Neural cell (in vitro differentiated cells): ENCODE data around the gene BNIP5. TPM values are rescaled to one million over a fixed set of nuclear protein-coding genes. Genes with fewer than 3 reads are reported as not detected.

Experiments used
- H2AFZ ChIP-seq: fragments of 200-600, 300-800 bp; sonication (generic), shearing (Covaris generic); 2 replicates; pipeline ENCODE4 v1.6.0; 2014; ENCODE audit warnings: low read depth, mild to moderate bottlenecking, antibody characterized with exemption, low read length, moderate library complexity
- H3F3A ChIP-seq: fragments of 200-600 bp; shearing (Covaris generic); 2 replicates; pipeline ENCODE4 v1.6.1; 2016; ENCODE audit warnings: mild to moderate bottlenecking, moderate library complexity, mixed read lengths, antibody characterized with exemption, low read length; ENCODE audit not compliant: insufficient read depth, poor library complexity, severe bottlenecking
- H3K27ac ChIP-seq: fragments of 200-600, 300-800 bp; sonication (generic), shearing (Covaris generic); 2 replicates; pipeline ENCODE4 v1.5.1; 2014; ENCODE audit warnings: mild to moderate bottlenecking, low read length, moderate library complexity
- H3K27me3 ChIP-seq: fragments of 300-800, 200-600 bp; sonication (generic), shearing (Covaris generic); 2 replicates; pipeline ENCODE4 v1.6.0; 2014; ENCODE audit warnings: mild to moderate bottlenecking, low read depth, low read length, moderate library complexity; ENCODE audit not compliant: insufficient read depth
- H3K36me3 ChIP-seq: fragments of 300-800, 200-600 bp; sonication (generic), shearing (Covaris generic); 2 replicates; pipeline ENCODE4 v1.5.1; 2014; ENCODE audit warnings: mild to moderate bottlenecking, antibody characterized with exemption, low read length, moderate library complexity; ENCODE audit not compliant: insufficient read depth
- H3K4me2 ChIP-seq: fragments of 300-800, 200-600 bp; sonication (generic), shearing (Covaris generic); 2 replicates; pipeline ENCODE4 v1.6.0; 2014; ENCODE audit warnings: mild to moderate bottlenecking, low read length
- H3K4me3 ChIP-seq: fragments of 300-800, 200-600 bp; sonication (generic), shearing (Covaris generic); 2 replicates; pipeline ENCODE4 v1.5.1; 2014; ENCODE audit warnings: mild to moderate bottlenecking, low read length, moderate library complexity
- H3K79me2 ChIP-seq: fragments of 200-600 bp; shearing (Covaris generic); replicated peaks from 2 replicates; pipeline ENCODE4 v1.6.0; 2014; ENCODE audit warnings: mild to moderate bottlenecking, low read length, moderate library complexity; ENCODE audit not compliant: insufficient read depth
- H3K9ac ChIP-seq: fragments of 300-800, 200-600 bp; sonication (generic), shearing (Covaris generic); 2 replicates; pipeline ENCODE4 v1.6.1; 2016; ENCODE audit warnings: mild to moderate bottlenecking, low read length, mixed read lengths
- H3K9me2 ChIP-seq: fragments of 200-600 bp; shearing (Covaris generic); 2 replicates; pipeline ENCODE4 v1.6.1; 2016; ENCODE audit warnings: mild to moderate bottlenecking, low read length, mixed read lengths; ENCODE audit not compliant: insufficient read depth
- H3K9me3 ChIP-seq: fragments of 200-600, 300-800 bp; sonication (generic), shearing (Covaris generic); 2 replicates; pipeline ENCODE4 v1.6.1; 2016; ENCODE audit warnings: mild to moderate bottlenecking, mixed run types, low read length, moderate library complexity, mixed read lengths
- H4K20me1 ChIP-seq: fragments of 200-600 bp; shearing (Covaris generic); 2 replicates; pipeline ENCODE4 v1.6.1; 2016; ENCODE audit warnings: mild to moderate bottlenecking, mixed run types; ENCODE audit not compliant: insufficient read depth
- CTCF ChIP-seq: fragments of 450-650 bp; IDR thresholded peaks from 2 replicates; pipeline ENCODE4 v1.5.1; 2014; ENCODE audit warnings: antibody characterized with exemption, mild to moderate bottlenecking, moderate library complexity; ENCODE audit not compliant: poor library complexity, severe bottlenecking
- EP300 ChIP-seq: fragments of 450-650 bp; conservative IDR thresholded peaks from 2 replicates; pipeline ENCODE4 v1.6.1; 2014; ENCODE audit warnings: antibody characterized with exemption, mild to moderate bottlenecking, moderate library complexity; ENCODE audit not compliant: poor library complexity, severe bottlenecking
- EZH2 ChIP-seq: fragments of 200-600, 300-800 bp; shearing (Covaris generic), sonication (generic); IDR thresholded peaks from 2 replicates; pipeline ENCODE4 v1.6.1; 2014; ENCODE audit warnings: antibody characterized with exemption, low read length, borderline replicate concordance, mild to moderate bottlenecking; ENCODE audit not compliant: insufficient read depth, poor library complexity, severe bottlenecking
- MXI1 ChIP-seq: fragments of 450-650 bp; conservative IDR thresholded peaks from 2 replicates; pipeline ENCODE4 v1.6.1; 2014; ENCODE audit warnings: antibody characterized with exemption, mild to moderate bottlenecking; ENCODE audit not compliant: poor library complexity, severe bottlenecking
- POLR2AphosphoS5 ChIP-seq: IDR thresholded peaks from 2 replicates; pipeline ENCODE4 v1.6.1; 2012
- RAD21 ChIP-seq: fragments of 450-650 bp; conservative IDR thresholded peaks from 2 replicates; pipeline ENCODE4 v1.6.1; 2014; ENCODE audit warnings: antibody characterized with exemption, mild to moderate bottlenecking, moderate library complexity
- REST ChIP-seq: IDR thresholded peaks from 2 replicates; pipeline ENCODE4 v1.6.1; 2012; ENCODE audit warnings: borderline replicate concordance
- SMC3 ChIP-seq: fragments of 450-650 bp; conservative IDR thresholded peaks from 2 replicates; pipeline ENCODE4 v1.6.1; 2014; ENCODE audit warnings: antibody characterized with exemption, mild to moderate bottlenecking, moderate library complexity; ENCODE audit not compliant: poor library complexity
- TAF1 ChIP-seq: IDR thresholded peaks from 2 replicates; pipeline ENCODE4 v1.6.1; 2012; ENCODE audit warnings: low read depth
- polyA plus RNA-seq: library from polyadenylated mRNA; depleted of rRNA; stranded (reverse); fragments of >200 nt; gene quantifications from 2 replicates; pipeline ENCODE4 v1.2.3, GENCODE V29; 2014

The BNIP5 gene
- polyA plus RNA-seq, 1 donor from 2014 or later = not detected

DNA sequence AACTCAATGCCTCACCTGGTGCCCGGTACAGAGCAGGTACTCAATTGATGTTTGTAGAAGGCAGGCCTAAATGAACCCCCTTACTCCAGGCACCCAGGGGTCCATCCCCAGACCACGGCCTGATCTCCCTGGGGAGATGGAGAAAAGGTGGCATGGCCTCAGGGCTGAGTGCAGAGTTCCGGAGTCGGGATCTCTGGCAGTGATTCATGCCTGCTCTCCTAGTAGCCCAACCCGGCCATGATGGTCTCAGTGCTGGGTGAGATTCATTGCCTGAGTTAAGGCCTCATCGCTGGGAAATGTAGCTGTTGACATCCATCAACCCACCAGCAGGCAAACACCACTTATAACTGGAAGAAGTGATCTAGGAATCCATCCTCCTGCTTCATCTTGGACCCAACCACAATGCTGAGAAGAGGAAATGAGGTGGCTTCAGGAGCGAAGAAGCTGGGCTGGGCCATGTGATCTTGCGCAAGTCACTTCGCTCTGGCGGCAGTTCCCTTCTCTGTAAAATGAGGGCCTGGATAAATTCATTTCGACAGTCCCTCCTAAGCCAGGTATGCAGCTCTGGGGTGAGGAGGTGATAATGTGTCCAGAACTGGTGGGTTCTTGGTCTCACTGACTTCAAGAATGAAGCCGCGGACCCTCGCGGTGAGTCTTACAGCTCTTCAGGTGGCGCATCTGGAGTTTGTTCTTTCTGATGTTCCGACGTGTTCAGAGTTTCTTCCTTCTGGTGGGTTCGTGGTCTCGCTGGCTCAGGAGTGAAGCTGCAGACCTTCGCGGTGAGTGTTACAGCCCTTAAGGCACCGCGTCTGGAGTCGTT, 26.1 kb upstream of the BNIP5 start:
- H3K27me3 ChIP-seq = no peaks in the 10 kb centered on the region
- H2AFZ ChIP-seq = no peak overlapping the region
- H4K20me1 ChIP-seq = no peaks in the 10 kb centered on the region
- no peaks in the 10 kb centered on the region for H3K79me2 ChIP-seq
- H3K4me2 ChIP-seq = no peak overlapping the region
- H3K36me3 ChIP-seq = no peaks in the 10 kb centered on the region
- TF ChIP-seq EZH2 = no peak
- TF ChIP-seq POLR2AphosphoS5 = no peak
- no peak for TF ChIP-seq EP300
- TF ChIP-seq CTCF = no peak
- no peak for TF ChIP-seq SMC3
- no peak for TF ChIP-seq REST
- no peak for TF ChIP-seq RAD21
- TF ChIP-seq MXI1 = no peak
- no peak for TF ChIP-seq TAF1
- no peak overlapping the region for H3K9ac ChIP-seq
- no peaks in the 10 kb centered on the region for H3K9me3 ChIP-seq
- no peaks in the 10 kb centered on the region for H3K9me2 ChIP-seq
- H3F3A ChIP-seq = no peaks in the 10 kb centered on the region
- H3K4me3 ChIP-seq = no peak overlapping the region
- no peak overlapping the region for H3K27ac ChIP-seq

DNA sequence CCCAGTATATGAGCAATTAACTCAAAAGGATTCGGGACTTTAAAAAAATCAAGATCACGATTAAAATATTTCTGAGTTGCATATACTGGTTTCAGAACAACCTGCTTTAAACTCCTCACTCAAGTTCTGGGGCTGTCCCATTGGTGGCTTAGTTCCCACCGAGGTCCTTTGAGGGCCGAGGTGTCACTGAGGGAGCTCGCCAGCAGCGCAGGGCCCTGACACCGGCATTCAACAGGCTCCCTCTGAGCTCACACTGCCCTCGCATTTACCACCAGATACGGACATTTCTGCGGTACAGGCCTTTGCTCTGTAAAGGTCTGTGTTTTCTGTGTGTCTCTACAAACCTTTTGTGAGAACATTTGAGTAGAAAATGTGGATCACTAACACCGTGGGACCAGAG, 24.4 kb upstream of the BNIP5 start:
- Histone ChIP-seq H3K36me3 (no peaks in the 10 kb centered on the region), H3K4me2 (no peak overlapping the region), H3K9me2 (no peaks in the 10 kb centered on the region), H3K9me3 (no peaks in the 10 kb centered on the region), H2AFZ (no peak overlapping the region), H3K9ac (no peak overlapping the region), H3F3A (no peaks in the 10 kb centered on the region), H3K27ac (no peak overlapping the region), H4K20me1 (no peaks in the 10 kb centered on the region), H3K79me2 (no peaks in the 10 kb centered on the region), H3K4me3 (no peak overlapping the region), H3K27me3 (no peaks in the 10 kb centered on the region)
- no peak for TF ChIP-seq CTCF
- no peak for TF ChIP-seq RAD21
- TF ChIP-seq MXI1 = no peak
- no peak for TF ChIP-seq TAF1
- no peak for TF ChIP-seq EP300
- TF ChIP-seq REST = no peak
